Caco-2 (cell line): ENCODE measurements around the gene RAC2. TPM values are rescaled to one million over a fixed set of nuclear protein-coding genes. Genes with fewer than 3 reads are reported as not detected.

Experiments used
- BruUV-seq: library from RNA; stranded (reverse); fragments of 400-500 nt; replicated peaks from 2 replicates; lab custom pipeline; 2021; lab: Mats Ljungman, UMichigan
- CTCF ChIA-PET: fragments of 300-600 bp; sonication (Branson Sonifier 250); formaldehyde crosslinking; loops from one replicate; lab custom pipeline; 2022; ENCODE audit warnings: antibody characterized with exemption; lab: Charles Lee
- POLR2A ChIA-PET: fragments of 300-600 bp; sonication (Branson Sonifier 250); formaldehyde crosslinking; loops from one replicate; lab custom pipeline; 2022; ENCODE audit warnings: antibody characterized with exemption; lab: Charles Lee
- DNase-seq, 2 experiments: peaks; one replicate each; pipeline versions ENCODE4 v3.0.0 to v3.0.0-alpha.2; 2020 to 2022
- H3K27me3 ChIP-seq: replicated peaks from 2 replicates; pipeline ENCODE4 v1.6.0; 2011; ENCODE audit warnings: low read length; ENCODE audit not compliant: control insufficient read depth, insufficient read depth
- H3K36me3 ChIP-seq: 2 replicates; pipeline ENCODE4 v1.5.1; 2011; ENCODE audit warnings: low read length; ENCODE audit not compliant: control insufficient read depth, insufficient read depth
- H3K4me1 ChIP-seq: fragments of 250-450 bp; sonication (Bioruptor Pico); 2 replicates; pipeline ENCODE4 v1.5.1; 2020; ENCODE audit warnings: mild to moderate bottlenecking
- H3K4me3 ChIP-seq: 2 replicates; pipeline ENCODE4 v1.5.1; 2011; ENCODE audit warnings: low read depth, mild to moderate bottlenecking, control low read depth, low read length
- H3K9me3 ChIP-seq: fragments of 250-450 bp; sonication (Bioruptor Pico); 2 replicates; pipeline ENCODE4 v1.5.1; 2020; ENCODE audit warnings: mild to moderate bottlenecking, moderate library complexity
- H3K27ac Mint-ChIP-seq: one replicate; pipeline ENCODE4 v1.8.0; 2022; ENCODE audit warnings: mixed read lengths; ENCODE audit not compliant: unreplicated experiment
- H3K27me3 Mint-ChIP-seq: one replicate; pipeline ENCODE4 v1.8.0; 2022; ENCODE audit warnings: mixed read lengths; ENCODE audit not compliant: insufficient read depth, unreplicated experiment
- H3K36me3 Mint-ChIP-seq: one replicate; pipeline ENCODE4 v1.8.0; 2022; ENCODE audit warnings: mild to moderate bottlenecking, mixed read lengths; ENCODE audit not compliant: insufficient read depth, unreplicated experiment
- H3K4me1 Mint-ChIP-seq: one replicate; pipeline ENCODE4 v1.8.0; 2022; ENCODE audit warnings: low read depth, mixed read lengths; ENCODE audit not compliant: unreplicated experiment
- H3K4me3 Mint-ChIP-seq: one replicate; pipeline ENCODE4 v1.8.0; 2022; ENCODE audit warnings: mild to moderate bottlenecking, moderate library complexity, mixed read lengths; ENCODE audit not compliant: unreplicated experiment
- H3K9me3 Mint-ChIP-seq: one replicate; pipeline ENCODE4 v1.8.0; 2022; ENCODE audit warnings: mixed read lengths; ENCODE audit not compliant: unreplicated experiment
- CTCF ChIP-seq, 2 experiments: fragments of 200-600 bp in 1 of 2; IDR thresholded peaks; 1 replicate in 1 of 2; 2 replicates in 1 of 2; pipeline versions ENCODE4 v1.5.1 to v1.8.0; 2011 to 2022; ENCODE audit warnings: antibody characterized with exemption in 1 of 2, control low read depth in 1 of 2, inconsistent platforms in 1 of 2, low read depth in 1 of 2, low read length in 1 of 2, mild to moderate bottlenecking in 1 of 2, moderate library complexity in 1 of 2; ENCODE audit not compliant: insufficient read depth in 1 of 2, severe bottlenecking in 1 of 2, unreplicated experiment in 1 of 2
- intact Hi-C: fragments of 100-400 bp; cut with micrococcal nuclease; formaldehyde crosslinking; loops from one replicate; pipeline ENCODE4 v1.10.0; 2022; ENCODE audit not compliant: unreplicated experiment
- total RNA-seq: library from RNA; stranded (reverse); gene quantifications from 2 replicates; pipeline ENCODE4 v1.2.3, GENCODE V29; 2022

Gene RAC2
- total RNA-seq, 1 experiment from 2014 or later = 0.25 TPM

GRCh38 chr22:37239336-37240239, 4.5 kb downstream of the RAC2 start:
- H3K27ac Mint-ChIP-seq = no peak overlapping the region
- DNase-seq = peak in 1 of 2 experiments; percentile 27
- H3K4me1 Mint-ChIP-seq = no peaks in the 10 kb centered on the region
- intact Hi-C loops = no loop called here
- no peaks in the 10 kb centered on the region for H3K36me3 ChIP-seq
- no peaks in the 10 kb centered on the region; the same call in 1 of the 2 replicates for H3K27me3 ChIP-seq
- ChIA-PET POLR2A (no interaction called here), CTCF (no interaction called here)
- H3K36me3 Mint-ChIP-seq = no peaks in the 10 kb centered on the region
- peaks cover 6% of the 10 kb centered on the region for H3K27me3 Mint-ChIP-seq
- BruUV-seq = no TSS peak
- H3K9me3 ChIP-seq = no peaks in the 10 kb centered on the region
- H3K4me3 Mint-ChIP-seq = no peak overlapping the region
- no peaks in the 10 kb centered on the region for H3K4me1 ChIP-seq
- no peaks in the 10 kb centered on the region for H3K9me3 Mint-ChIP-seq
- no peak overlapping the region for H3K4me3 ChIP-seq
- TF ChIP-seq CTCF (IDR thresholded peaks at IDR 0.05; ENCODE audit: insufficient read depth in 1 of 2, low read depth in 1 of 2, low read length in 1 of 2, severe bottlenecking in 1 of 2, unreplicated experiment in 1 of 2) = no peak

GRCh38 chr22:37237371-37238268, 6.4 kb downstream of the RAC2 start:
- DNase-seq = peak in 1 of 2 experiments; percentile 15
- BruUV-seq = no TSS peak
- POLR2A ChIA-PET = no interaction called here
- H3K36me3 Mint-ChIP-seq = no peaks in the 10 kb centered on the region
- intact Hi-C loops = no loop called here
- Histone ChIP-seq H3K27me3 (no peaks in the 10 kb centered on the region; the same call in 1 of the 2 replicates), H3K4me1 (no peaks in the 10 kb centered on the region), H3K36me3 (no peaks in the 10 kb centered on the region), H3K4me3 (no peak overlapping the region), H3K9me3 (no peaks in the 10 kb centered on the region)
- no peak overlapping the region for H3K27ac Mint-ChIP-seq
- peaks cover 8% of the 10 kb centered on the region for H3K27me3 Mint-ChIP-seq
- no peaks in the 10 kb centered on the region for H3K9me3 Mint-ChIP-seq
- CTCF ChIA-PET = interaction anchor here (1.4 kb wide), 1 partner anchor 38 kb away, joined by 3 read pairs; no protein-coding TSS in a partner anchor
- H3K4me1 Mint-ChIP-seq = no peaks in the 10 kb centered on the region
- H3K4me3 Mint-ChIP-seq = no peak overlapping the region
- TF ChIP-seq CTCF (IDR thresholded peaks at IDR 0.05; ENCODE audit: insufficient read depth in 1 of 2, low read depth in 1 of 2, low read length in 1 of 2, severe bottlenecking in 1 of 2, unreplicated experiment in 1 of 2) = no peak
